Measurements from ENCODE around the gene SMIM26.

SMIM26 gene

DNA sequence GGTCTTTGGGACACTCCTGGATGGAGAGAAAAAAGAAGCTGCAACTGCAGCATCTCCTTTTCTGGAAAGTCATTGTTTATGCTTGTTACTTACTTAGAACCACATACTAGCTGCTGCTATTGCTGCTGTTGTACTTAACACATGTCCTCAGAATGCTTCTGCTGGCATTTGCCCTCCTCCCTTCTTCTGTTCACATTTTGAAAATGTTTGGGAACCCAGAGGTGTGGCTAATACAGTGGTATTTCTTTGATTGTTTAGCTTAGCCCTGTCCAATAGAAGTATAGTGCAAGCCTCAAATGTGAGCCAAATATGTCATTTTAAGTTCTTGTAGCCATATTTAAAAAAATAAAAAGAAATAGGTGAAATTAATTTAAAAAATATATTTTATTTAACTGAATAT is 29.0 kb downstream of the SMIM26 start:
- H3K27ac Mint-ChIP-seq: no peak overlapping the region
- peaks cover 14% of the 10 kb centered on the region for H3K36me3 Mint-ChIP-seq (ENCODE audit: low read depth)
- H3K9me3 Mint-ChIP-seq: no peaks in the 10 kb centered on the region
- H3K4me3 Mint-ChIP-seq: no peak overlapping the region
- no peak for DNase-seq (ENCODE audit: low spot score)
- no peaks in the 10 kb centered on the region for H3K27me3 Mint-ChIP-seq (ENCODE audit: low read depth)
- no peaks in the 10 kb centered on the region for H3K4me1 Mint-ChIP-seq (ENCODE audit: low read depth)

DNA sequence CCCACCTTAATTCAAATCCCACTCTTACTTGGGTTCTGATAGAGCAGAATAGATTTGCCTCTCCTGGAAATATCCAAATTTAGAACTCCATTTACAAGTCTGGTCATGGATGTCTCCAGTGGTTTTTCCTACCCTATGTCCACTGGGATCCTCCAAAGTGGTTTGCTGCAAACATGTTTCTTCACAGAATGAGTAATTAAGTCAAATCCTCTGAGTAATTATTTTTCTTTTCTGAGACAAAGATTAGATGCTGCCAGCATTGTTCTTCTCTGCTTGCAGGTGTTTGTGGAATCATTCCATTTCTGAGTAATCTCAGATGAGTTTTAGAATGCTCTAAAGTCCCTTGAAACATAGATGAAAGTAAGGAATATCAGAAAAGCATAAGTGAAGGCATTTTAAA is 42.5 kb downstream of the SMIM26 start:
- H3K27ac Mint-ChIP-seq: no peak overlapping the region
- no peaks in the 10 kb centered on the region for H3K4me1 Mint-ChIP-seq (ENCODE audit: low read depth)
- H3K27me3 Mint-ChIP-seq (ENCODE audit: low read depth): no peaks in the 10 kb centered on the region
- H3K9me3 Mint-ChIP-seq: no peaks in the 10 kb centered on the region
- no peak overlapping the region for H3K4me3 Mint-ChIP-seq
- no peaks in the 10 kb centered on the region for H3K36me3 Mint-ChIP-seq (ENCODE audit: low read depth)
- no peak for DNase-seq (ENCODE audit: low spot score)

DNA sequence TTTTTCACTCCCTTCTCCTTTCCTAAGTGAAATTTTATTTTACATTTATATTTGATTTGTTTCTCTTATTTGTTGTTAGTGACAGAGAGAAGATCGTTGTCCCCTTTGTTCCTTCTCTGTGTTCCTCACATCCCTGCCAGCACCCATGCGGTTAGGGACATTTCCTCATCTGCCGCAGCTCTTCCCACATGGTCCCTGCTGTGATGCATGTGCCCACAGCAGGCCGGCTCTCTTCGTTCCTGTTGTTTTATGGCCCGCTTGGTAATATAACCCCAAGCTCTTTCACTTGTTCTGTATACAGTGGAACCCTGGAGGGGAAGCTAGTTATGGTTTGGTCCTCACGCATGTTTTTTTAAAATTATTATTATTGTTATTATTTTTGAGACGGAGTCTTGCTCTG is 44.3 kb downstream of the SMIM26 start:
- no peaks in the 10 kb centered on the region for H3K4me1 Mint-ChIP-seq (ENCODE audit: low read depth)
- H3K9me3 Mint-ChIP-seq: no peaks in the 10 kb centered on the region
- no peak for DNase-seq (ENCODE audit: low spot score)

DNA sequence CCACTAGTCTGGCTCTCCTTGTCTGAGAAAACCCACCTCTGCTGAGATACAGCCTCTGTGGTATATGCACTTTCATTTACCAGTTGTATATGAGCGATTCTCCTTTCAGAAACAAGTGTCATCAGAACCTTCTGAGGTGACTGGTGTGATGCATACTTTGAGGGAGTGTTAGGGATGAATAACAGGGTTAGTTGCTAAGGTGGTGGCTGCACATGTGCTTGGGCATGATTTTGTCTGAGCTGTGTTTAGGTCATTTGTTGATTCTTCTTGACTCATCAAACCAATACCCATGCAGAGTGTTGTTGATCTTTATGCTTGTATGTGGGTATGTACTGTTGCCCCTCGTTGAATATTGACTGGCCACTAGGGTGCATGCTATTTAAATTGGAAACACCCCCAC is 46.3 kb downstream of the SMIM26 start:
- Mint-ChIP-seq H3K4me1 (ENCODE audit: low read depth) (no peaks in the 10 kb centered on the region), H3K4me3 (no peak overlapping the region), H3K9me3 (no peaks in the 10 kb centered on the region), H3K27ac (no peak overlapping the region), H3K27me3 (ENCODE audit: low read depth) (no peaks in the 10 kb centered on the region), H3K36me3 (ENCODE audit: low read depth) (no peaks in the 10 kb centered on the region)
- DNase-seq (ENCODE audit: low spot score): no peak

More for the DNA sequence above, 44.3 kb downstream of the SMIM26 start:
- no peaks in the 10 kb centered on the region for H3K36me3 Mint-ChIP-seq (ENCODE audit: low read depth)
- no peaks in the 10 kb centered on the region for H3K27me3 Mint-ChIP-seq (ENCODE audit: low read depth)
- H3K4me3 Mint-ChIP-seq: no peak overlapping the region
- H3K27ac Mint-ChIP-seq: no peak overlapping the region

DNA sequence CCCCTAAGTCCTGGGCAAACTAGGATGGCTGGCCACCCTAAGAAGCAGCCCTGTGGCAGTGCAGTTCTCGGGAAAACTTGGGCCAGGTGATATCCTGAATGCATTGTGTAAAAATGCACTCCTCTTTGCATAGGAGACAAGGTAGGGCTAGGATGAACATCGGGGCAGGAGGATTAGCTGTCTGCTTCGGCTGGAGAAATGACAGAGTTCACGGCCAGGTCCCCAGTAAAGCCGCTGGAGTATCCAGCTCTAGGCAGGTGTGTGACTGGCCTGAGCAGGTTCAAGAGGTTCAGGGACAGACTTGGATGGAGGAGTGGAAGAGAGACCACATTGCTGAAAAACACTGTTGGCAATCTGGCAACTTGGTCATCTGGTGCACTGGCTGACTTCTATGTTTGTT is 47.0 kb downstream of the SMIM26 start:
- H3K4me3 Mint-ChIP-seq: no peak overlapping the region
- no peaks in the 10 kb centered on the region for H3K36me3 Mint-ChIP-seq (ENCODE audit: low read depth)
- H3K9me3 Mint-ChIP-seq: no peaks in the 10 kb centered on the region
- DNase-seq (ENCODE audit: low spot score): no peak
- H3K27me3 Mint-ChIP-seq (ENCODE audit: low read depth): no peaks in the 10 kb centered on the region
- H3K27ac Mint-ChIP-seq: no peak overlapping the region
- H3K4me1 Mint-ChIP-seq (ENCODE audit: low read depth): no peaks in the 10 kb centered on the region

DNA sequence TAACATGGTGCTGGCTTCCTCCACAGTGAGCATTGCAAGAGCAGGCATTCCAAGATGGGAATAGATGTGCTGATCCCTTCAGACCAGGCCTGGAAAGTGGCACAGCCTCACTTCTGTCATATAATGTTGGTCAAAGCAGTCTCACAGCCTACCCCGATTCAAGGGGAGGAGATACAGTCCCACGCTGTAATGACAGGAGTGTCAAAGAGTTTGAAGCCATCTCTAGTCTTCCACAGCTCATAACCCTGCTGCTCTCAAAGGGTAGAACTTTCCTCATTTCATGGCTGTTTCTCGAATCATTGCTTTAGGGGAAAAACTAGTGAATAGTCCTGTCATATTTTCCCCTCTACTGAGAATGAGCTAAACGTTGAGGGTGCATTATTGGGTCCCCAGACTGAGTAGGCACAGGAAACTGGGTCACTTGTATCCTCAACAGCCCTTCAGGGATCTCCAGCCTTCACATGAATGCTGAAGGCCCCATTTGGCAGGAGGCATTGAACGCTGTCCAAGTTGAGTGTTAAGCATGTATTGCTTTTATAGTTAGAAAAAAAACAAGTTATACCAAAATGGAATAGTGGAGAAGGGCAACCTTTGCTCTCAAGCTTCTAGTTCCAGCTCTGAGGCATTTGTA is 47.9 kb downstream of the SMIM26 start:
- H3K4me3 Mint-ChIP-seq: no peak overlapping the region
- no peak for DNase-seq (ENCODE audit: low spot score)
- H3K27me3 Mint-ChIP-seq (ENCODE audit: low read depth): no peaks in the 10 kb centered on the region
- H3K27ac Mint-ChIP-seq: no peak overlapping the region
- H3K36me3 Mint-ChIP-seq (ENCODE audit: low read depth): no peaks in the 10 kb centered on the region
- no peaks in the 10 kb centered on the region for H3K4me1 Mint-ChIP-seq (ENCODE audit: low read depth)
- no peaks in the 10 kb centered on the region for H3K9me3 Mint-ChIP-seq
